HEK293 (cell line): ENCODE results near the gene FUT6.

Experiments
- KLF1 ChIP-seq: fragments of 450-650 bp; formaldehyde crosslinking; IDR thresholded peaks from 2 replicates; pipeline ENCODE4 v1.5.1; 2016; ENCODE audit warnings: missing biosample characterization, missing genetic modification characterization
- REST ChIP-seq: fragments of 450-650 bp; formaldehyde crosslinking; IDR thresholded peaks from 2 replicates; pipeline ENCODE4 v1.5.1; 2016; ENCODE audit warnings: missing biosample characterization, missing genetic modification characterization
- ZBTB6 ChIP-seq: fragments of 450-650 bp; formaldehyde crosslinking; IDR thresholded peaks from 2 replicates; pipeline ENCODE4 v1.5.1; 2017; ENCODE audit warnings: missing biosample characterization, missing genetic modification characterization
- ZNF639 ChIP-seq: fragments of 450-650 bp; formaldehyde crosslinking; IDR thresholded peaks from 2 replicates; pipeline ENCODE4 v1.5.1; 2016; ENCODE audit warnings: missing biosample characterization, missing genetic modification characterization
- ZSCAN18 ChIP-seq: fragments of 450-650 bp; formaldehyde crosslinking; IDR thresholded peaks from 2 replicates; pipeline ENCODE4 v1.5.1; 2016; ENCODE audit warnings: missing biosample characterization, missing genetic modification characterization
- TF ChIP-seq, protein P1 (sequence below): fragments of 450-650 bp; formaldehyde crosslinking; IDR thresholded peaks from 2 replicates; pipeline ENCODE4 v1.5.1; 2016; ENCODE audit warnings: missing biosample characterization, missing genetic modification characterization

DNA sequence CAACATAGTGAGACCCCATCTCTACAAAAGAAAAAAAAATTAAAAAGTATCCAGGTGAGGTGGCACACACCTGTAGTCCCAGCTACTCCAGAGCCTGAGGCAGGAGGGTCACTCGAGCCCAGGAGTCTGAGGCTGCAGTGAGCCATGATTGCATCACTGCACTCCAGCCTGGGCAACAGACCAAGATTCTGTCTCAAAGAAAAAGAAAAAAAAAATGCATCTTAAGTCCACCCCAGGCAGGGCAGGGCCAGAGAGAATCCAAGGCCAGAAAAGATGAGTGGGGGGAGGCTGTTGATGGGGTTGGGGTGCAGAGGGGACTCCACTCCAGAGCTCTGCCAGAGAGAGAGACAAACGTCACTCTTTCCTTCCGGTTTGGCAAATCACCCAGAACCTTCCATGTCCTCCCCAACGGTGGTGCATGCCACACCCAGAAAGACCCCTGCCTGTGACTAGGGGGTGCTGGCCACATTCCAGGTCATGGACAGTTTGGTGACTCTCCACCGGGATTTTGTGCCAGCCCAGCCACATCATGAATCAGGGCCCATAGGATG, 11.3 kb upstream of the FUT6 start:
- TF ChIP-seq ZNF639 (tag by site-specific recombination): no peak; the same call in 1 of the 2 replicates
- no peak for TF ChIP-seq ZSCAN18 (tag by site-specific recombination)
- TF ChIP-seq ZBTB6 (tag by site-specific recombination): no peak
- no peak for TF ChIP-seq KLF1 (tag by site-specific recombination)
- no peak for TF ChIP-seq REST (tag by site-specific recombination)
- TF ChIP-seq, protein P1, sequence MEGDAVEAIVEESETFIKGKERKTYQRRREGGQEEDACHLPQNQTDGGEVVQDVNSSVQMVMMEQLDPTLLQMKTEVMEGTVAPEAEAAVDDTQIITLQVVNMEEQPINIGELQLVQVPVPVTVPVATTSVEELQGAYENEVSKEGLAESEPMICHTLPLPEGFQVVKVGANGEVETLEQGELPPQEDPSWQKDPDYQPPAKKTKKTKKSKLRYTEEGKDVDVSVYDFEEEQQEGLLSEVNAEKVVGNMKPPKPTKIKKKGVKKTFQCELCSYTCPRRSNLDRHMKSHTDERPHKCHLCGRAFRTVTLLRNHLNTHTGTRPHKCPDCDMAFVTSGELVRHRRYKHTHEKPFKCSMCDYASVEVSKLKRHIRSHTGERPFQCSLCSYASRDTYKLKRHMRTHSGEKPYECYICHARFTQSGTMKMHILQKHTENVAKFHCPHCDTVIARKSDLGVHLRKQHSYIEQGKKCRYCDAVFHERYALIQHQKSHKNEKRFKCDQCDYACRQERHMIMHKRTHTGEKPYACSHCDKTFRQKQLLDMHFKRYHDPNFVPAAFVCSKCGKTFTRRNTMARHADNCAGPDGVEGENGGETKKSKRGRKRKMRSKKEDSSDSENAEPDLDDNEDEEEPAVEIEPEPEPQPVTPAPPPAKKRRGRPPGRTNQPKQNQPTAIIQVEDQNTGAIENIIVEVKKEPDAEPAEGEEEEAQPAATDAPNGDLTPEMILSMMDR (tag by site-specific recombination): no peak
